ENCODE measurements around the gene KRTAP10-6.
"Not testable (repeated sequence)": the region's sequence is repeated elsewhere in the genome, so short reads cannot be mapped to it uniquely, and the experiment has no call there.

Gene KRTAP10-6

GRCh38 chr21:44599264-44600029 is 7.1 kb upstream of the KRTAP10-6 start:
- no peak overlapping the region for H3K27ac ChIP-seq

DNA sequence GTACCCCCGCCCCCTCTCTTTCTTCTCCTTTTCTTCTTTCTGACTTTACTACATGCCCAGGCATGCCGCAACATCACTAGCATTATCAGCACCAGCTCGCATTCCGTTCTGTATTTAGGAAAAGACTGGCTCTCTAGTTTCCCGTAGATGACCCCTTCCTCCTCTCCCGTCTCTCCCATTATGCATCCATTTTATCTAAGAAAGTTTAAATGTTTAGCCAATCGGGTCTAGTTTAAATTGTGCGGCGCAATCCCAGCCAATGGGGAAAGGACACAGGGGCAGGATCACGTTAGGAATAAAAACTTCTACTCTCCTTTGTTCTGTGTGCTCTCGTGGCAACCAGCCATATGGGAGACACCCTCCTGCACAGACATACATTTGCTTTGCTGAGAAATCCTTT is 5.8 kb upstream of the KRTAP10-6 start:
- no peak overlapping the region for H3K27ac ChIP-seq
- TF ChIP-seq, protein P1, sequence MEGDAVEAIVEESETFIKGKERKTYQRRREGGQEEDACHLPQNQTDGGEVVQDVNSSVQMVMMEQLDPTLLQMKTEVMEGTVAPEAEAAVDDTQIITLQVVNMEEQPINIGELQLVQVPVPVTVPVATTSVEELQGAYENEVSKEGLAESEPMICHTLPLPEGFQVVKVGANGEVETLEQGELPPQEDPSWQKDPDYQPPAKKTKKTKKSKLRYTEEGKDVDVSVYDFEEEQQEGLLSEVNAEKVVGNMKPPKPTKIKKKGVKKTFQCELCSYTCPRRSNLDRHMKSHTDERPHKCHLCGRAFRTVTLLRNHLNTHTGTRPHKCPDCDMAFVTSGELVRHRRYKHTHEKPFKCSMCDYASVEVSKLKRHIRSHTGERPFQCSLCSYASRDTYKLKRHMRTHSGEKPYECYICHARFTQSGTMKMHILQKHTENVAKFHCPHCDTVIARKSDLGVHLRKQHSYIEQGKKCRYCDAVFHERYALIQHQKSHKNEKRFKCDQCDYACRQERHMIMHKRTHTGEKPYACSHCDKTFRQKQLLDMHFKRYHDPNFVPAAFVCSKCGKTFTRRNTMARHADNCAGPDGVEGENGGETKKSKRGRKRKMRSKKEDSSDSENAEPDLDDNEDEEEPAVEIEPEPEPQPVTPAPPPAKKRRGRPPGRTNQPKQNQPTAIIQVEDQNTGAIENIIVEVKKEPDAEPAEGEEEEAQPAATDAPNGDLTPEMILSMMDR (conservative IDR thresholded peaks at IDR 0.05) = no peak

More at GRCh38 chr21:44599264-44600029, 7.1 kb upstream of the KRTAP10-6 start:
- TF ChIP-seq, protein P1 (conservative IDR thresholded peaks at IDR 0.05) = no peak

- TF ChIP-seq, protein P1 (conservative IDR thresholded peaks at IDR 0.05) = no peak
- no peak overlapping the region for H3K27ac ChIP-seq
Measured at GRCh38 chr21:44596068-44596725, 3.9 kb upstream of the KRTAP10-6 start.

DNA sequence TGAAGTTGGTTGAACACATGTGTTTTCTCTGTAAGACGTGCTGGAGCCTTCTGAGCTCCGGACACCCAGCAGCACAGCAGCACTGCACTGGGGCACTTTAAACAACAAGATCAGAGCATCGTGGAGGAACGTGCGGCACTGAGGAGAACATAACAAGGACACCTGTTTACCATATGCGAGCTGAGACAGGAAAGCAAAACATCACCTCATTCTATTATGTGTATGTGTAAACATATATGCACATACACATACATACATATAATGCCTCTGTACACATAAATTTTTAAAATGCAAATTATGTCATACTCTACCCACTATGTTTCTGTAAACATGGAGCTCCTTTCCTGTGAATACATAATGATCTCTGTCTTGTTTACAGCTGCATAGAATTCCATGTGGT is 3.2 kb upstream of the KRTAP10-6 start:
- TF ChIP-seq, protein P1 (conservative IDR thresholded peaks at IDR 0.05) = no peak
- H3K27ac ChIP-seq = no peak overlapping the region

- H3K27ac ChIP-seq = no peak overlapping the region
- TF ChIP-seq, protein P1 (conservative IDR thresholded peaks at IDR 0.05) = no peak
Measured at GRCh38 chr21:44594406-44594916, 2.2 kb upstream of the KRTAP10-6 start.

DNA sequence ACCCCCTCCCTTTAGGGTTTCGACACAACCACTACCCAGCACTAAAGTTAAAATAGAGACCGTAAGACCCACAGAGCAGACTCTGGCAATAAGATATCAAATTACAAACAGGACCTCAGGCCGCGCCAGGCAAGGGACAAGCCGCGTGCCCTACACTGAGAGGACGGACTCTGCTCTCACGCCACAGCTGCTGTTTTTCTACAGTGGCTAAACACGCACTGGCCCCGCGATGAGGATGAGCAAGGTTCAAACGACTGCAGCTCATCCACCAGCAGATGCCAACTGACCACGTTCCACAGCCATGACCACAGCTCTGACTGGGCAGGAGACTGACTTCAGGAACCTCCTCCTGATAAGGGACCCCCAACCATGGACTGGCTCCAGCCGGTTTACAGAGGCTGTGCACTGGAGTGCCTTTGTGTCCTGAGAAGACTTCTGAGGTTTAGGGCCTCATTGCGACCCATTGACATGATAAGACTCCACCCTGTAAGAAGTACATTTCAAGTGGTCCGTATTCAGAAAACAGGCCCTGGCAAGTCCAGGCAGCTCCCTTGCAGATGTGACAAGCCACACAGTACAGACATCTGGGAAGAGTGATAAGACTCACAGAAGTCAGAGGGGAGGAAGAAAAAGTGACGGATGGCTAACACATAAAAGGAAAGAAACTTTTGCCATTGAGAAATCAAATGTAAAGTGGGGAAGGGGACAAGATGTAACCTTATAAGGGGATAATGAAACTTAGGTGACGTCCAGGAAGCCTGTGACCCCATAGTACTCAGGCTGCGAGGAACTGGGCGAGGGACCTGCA is 1.5 kb upstream of the KRTAP10-6 start:
- TF ChIP-seq, protein P1 (conservative IDR thresholded peaks at IDR 0.05) = no peak
- no peak overlapping the region for H3K27ac ChIP-seq

DNA sequence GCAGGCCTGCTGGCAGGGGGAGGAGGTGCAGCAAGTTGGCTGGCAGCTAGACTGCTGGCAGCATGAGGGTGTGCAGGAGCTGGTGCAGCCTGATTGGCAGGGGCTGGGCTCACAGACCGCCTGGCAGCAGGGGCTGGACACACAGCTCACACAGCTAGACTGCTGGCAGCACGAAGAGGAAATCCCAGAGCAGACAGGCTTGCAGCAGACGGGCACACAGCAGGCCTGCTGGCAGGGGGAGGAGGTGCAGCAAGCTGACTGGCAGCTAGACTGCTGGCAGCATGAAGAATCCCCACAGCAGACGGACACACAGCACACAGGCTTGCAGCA is 539 bp downstream of the KRTAP10-6 start:
- H3K27ac ChIP-seq = not testable (repeated sequence)

DNA sequence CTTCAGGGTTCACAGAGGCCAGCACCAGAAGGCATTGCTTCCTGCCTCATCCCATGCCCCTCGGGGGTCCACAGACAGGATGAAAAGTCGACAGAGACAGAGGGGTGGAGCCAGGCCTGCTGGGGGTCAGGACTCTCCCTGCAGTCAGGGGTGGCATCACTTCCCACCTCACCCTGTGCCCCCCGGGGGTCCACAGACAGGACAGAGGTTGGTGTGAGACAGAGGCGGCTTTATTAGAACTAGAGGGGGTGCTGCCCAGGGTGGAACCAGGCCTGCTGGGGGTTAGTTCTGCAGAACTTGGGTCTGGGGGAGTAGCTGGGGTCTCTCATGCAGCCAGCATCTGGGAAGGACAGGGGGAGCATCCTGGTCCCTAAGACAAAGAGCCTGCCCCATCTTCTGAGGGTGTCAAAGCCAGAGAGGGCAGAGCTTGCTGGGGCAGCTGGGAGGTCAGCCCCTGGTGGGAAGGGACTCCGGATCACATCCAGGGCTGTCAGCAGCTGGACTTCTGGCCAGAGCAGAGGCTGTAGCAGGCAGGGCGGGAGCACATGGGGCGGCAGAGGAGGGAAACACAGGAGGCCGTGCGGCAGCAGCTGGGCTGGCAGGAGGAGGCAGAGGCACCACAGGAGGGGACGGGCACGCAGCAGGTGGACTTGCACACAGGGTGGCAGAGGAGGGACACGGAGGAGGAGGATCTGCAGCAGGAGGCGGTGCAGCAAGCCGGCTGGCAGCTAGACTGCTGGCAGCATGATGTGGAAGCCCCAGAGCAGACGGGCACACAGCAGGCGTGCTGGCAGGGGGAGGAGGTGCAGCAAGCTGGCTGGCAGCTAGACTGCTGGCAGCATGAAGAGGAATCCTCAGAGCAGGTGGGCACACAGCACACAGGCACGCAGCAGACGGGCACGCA is 1.2 kb downstream of the KRTAP10-6 start:
- H3K27ac ChIP-seq = not testable (repeated sequence)

Measured in VCaP (cell line).